ENCODE measurements around the gene RASSF6. TPM values are rescaled to one million over a fixed set of nuclear protein-coding genes. Genes with fewer than 3 reads are reported as not detected.

RASSF6 gene
- total RNA-seq, 4 donors from 2014 or later: 0.34 TPM; not detected in 3

GRCh38 chr4:73533515-73534422 is 86.5 kb downstream of the RASSF6 start:
- no peak for TF ChIP-seq CTCF (IDR thresholded peaks at IDR 0.05; ENCODE audit: low read depth)

GRCh38 chr4:73528171-73528570 is 92.1 kb downstream of the RASSF6 start:
- no peak for TF ChIP-seq CTCF (IDR thresholded peaks at IDR 0.05; ENCODE audit: low read depth)

- no peak for TF ChIP-seq CTCF (IDR thresholded peaks at IDR 0.05; ENCODE audit: low read depth)
Observed at GRCh38 chr4:73527196-73527595, 93.0 kb downstream of the RASSF6 start.

- TF ChIP-seq CTCF (IDR thresholded peaks at IDR 0.05; ENCODE audit: low read depth): no peak
Observed at GRCh38 chr4:73525611-73526010, 94.6 kb downstream of the RASSF6 start.

GRCh38 chr4:73523126-73523525 is 97.1 kb downstream of the RASSF6 start:
- TF ChIP-seq CTCF (IDR thresholded peaks at IDR 0.05; ENCODE audit: low read depth): no peak

Small RNAs within 50 kb of the gene (small RNA-seq; reads per million reads assigned to genes)
- gene AC074250.1: not detected

Other genes with a start within 250 kb of the RASSF6 start
- gene ALB, start 216.1 kb downstream of the RASSF6 start, total RNA-seq: 1 to 10 TPM in 1 of 4 donors, not detected in 3; 1.1 TPM
- gene AFP, start 184.2 kb downstream of the RASSF6 start, total RNA-seq: not detected
- gene AFM, start 138.7 kb downstream of the RASSF6 start, total RNA-seq: not detected
- gene CXCL8, start 120.1 kb upstream of the RASSF6 start, total RNA-seq: 10 to 100 TPM in 1 of 4 donors, 1 to 10 TPM in 2, under 1 TPM in 1; 0.38 to 14.5 (median 3.5) TPM
- gene CXCL6, start 216.2 kb upstream of the RASSF6 start, total RNA-seq: under 1 TPM in 1 of 4 donors, not detected in 3; 0.22 TPM
- gene PF4V1, start 232.9 kb upstream of the RASSF6 start, total RNA-seq: not detected
- 1 to 10 TPM in 2 of 4 donors, not detected in 2; 1.5 to 1.8 TPM for gene CXCL1, start 249.0 kb upstream of the RASSF6 start, total RNA-seq